RPMI8226 (cell line): Measurements from ENCODE around the gene GPAT2.
"Not testable (repeated sequence)": the region's sequence is repeated elsewhere in the genome, so short reads cannot be mapped to it uniquely, and the experiment has no call there.

ENCODE experiments used
- DNase-seq: peaks from one replicate; pipeline ENCODE4 v3.0.0-alpha.2; 2015

GPAT2 gene

GRCh38 chr2:96034792-96035191, at the start of gene GPAT2:
Gene GPAT2 (minus strand): TSS chr2:96034916. CDS start chr2:96032359, 2,557 bp downstream.
- DNase-seq, result not testable (repeated sequence)

GRCh38 chr2:96083989-96084857, 49.5 kb upstream of the GPAT2 start:
- no peak for DNase-seq

- no peak for DNase-seq
Measured at GRCh38 chr2:96083064-96083939, 48.6 kb upstream of the GPAT2 start.

GRCh38 chr2:96082211-96083063, 47.7 kb upstream of the GPAT2 start:
- no peak for DNase-seq

GRCh38 chr2:96081042-96081441, 46.3 kb upstream of the GPAT2 start:
- no peak for DNase-seq

GRCh38 chr2:96075199-96075771, 40.6 kb upstream of the GPAT2 start:
- no peak for DNase-seq

- DNase-seq, result no peak
Measured at GRCh38 chr2:96074156-96074555, 39.4 kb upstream of the GPAT2 start.

- no peak for DNase-seq
Measured at GRCh38 chr2:96073170-96073775, 38.6 kb upstream of the GPAT2 start.

GRCh38 chr2:96072746-96073145, 38.0 kb upstream of the GPAT2 start:
- DNase-seq, result no peak

- DNase-seq, result not testable (repeated sequence)
Measured at GRCh38 chr2:96071977-96072491, 37.3 kb upstream of the GPAT2 start.

GRCh38 chr2:96071087-96071976, 36.6 kb upstream of the GPAT2 start:
- DNase-seq, result not testable (repeated sequence)

GRCh38 chr2:96070351-96070750, 35.6 kb upstream of the GPAT2 start:
- DNase-seq, result not testable (repeated sequence)

GRCh38 chr2:96069878-96070277, 35.2 kb upstream of the GPAT2 start:
- DNase-seq, result not testable (repeated sequence)

GRCh38 chr2:96067902-96068581, 33.3 kb upstream of the GPAT2 start:
- DNase-seq, result not testable (repeated sequence)

- DNase-seq, result not testable (repeated sequence)
Measured at GRCh38 chr2:96067098-96067660, 32.5 kb upstream of the GPAT2 start.

GRCh38 chr2:96066511-96066910, 31.8 kb upstream of the GPAT2 start:
- DNase-seq, result not testable (repeated sequence)

- not testable (repeated sequence) for DNase-seq
Measured at GRCh38 chr2:96065954-96066353, 31.2 kb upstream of the GPAT2 start.

- no peak for DNase-seq
Measured at GRCh38 chr2:96065381-96065930, 30.7 kb upstream of the GPAT2 start.

- not testable (repeated sequence) for DNase-seq
Measured at GRCh38 chr2:96064760-96065159, 30.0 kb upstream of the GPAT2 start.
